NB4 (cell line): ENCODE results near the gene TTC38.

Experiments used
- POLR2A ChIP-seq: IDR thresholded peaks from 2 replicates; pipeline ENCODE4 v1.6.1; 2011; ENCODE audit warnings: mild to moderate bottlenecking; ENCODE audit not compliant: insufficient read length; ENCODE audit errors: extremely low read depth
- TF ChIP-seq, protein P1 (sequence below): IDR thresholded peaks from one replicate; pipeline ENCODE4 v1.5.1; 2012; ENCODE audit warnings: low read depth, low read length
- TF ChIP-seq, protein P2 (sequence below): IDR thresholded peaks from 2 replicates; pipeline ENCODE4 v1.6.1; 2011; ENCODE audit warnings: low read depth, low read length

DNA sequence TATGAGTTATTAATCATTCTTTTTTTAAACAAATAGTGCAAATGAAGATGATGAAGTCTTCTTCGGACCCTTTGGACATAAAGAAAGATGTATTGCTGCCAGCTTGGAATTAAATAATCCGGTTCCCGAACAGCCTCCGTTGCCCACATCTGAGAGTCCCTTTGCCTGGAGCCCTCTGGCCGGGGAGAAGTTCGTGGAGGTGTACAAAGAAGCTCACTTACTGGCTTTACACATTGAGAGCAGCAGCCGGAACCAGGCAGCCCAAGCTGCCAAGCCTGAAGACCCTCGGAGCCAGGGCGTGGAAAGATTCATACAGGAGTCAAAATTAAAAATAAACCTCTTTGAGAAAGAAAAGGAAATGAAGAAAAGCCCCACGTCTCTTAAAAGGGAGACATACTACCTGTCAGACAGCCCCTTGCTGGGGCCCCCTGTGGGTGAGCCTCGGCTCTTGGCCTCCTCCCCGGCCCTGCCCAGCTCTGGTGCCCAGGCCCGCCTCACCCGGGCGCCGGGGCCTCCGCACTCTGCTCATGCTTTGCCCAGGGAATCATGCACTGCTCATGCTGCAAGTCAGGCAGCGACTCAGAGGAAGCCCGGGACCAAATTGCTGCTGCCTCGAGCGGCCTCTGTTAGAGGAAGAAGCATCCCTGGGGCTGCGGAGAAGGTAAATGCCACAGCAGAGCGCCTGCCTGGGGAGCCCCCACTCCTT lies 40.6 kb downstream of the TTC38 start:
- TF ChIP-seq, protein P1, sequence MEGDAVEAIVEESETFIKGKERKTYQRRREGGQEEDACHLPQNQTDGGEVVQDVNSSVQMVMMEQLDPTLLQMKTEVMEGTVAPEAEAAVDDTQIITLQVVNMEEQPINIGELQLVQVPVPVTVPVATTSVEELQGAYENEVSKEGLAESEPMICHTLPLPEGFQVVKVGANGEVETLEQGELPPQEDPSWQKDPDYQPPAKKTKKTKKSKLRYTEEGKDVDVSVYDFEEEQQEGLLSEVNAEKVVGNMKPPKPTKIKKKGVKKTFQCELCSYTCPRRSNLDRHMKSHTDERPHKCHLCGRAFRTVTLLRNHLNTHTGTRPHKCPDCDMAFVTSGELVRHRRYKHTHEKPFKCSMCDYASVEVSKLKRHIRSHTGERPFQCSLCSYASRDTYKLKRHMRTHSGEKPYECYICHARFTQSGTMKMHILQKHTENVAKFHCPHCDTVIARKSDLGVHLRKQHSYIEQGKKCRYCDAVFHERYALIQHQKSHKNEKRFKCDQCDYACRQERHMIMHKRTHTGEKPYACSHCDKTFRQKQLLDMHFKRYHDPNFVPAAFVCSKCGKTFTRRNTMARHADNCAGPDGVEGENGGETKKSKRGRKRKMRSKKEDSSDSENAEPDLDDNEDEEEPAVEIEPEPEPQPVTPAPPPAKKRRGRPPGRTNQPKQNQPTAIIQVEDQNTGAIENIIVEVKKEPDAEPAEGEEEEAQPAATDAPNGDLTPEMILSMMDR, result no peak
- TF ChIP-seq, protein P2, sequence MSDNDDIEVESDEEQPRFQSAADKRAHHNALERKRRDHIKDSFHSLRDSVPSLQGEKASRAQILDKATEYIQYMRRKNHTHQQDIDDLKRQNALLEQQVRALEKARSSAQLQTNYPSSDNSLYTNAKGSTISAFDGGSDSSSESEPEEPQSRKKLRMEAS, result no peak
- TF ChIP-seq POLR2A, result no peak
